Measurements from ENCODE around the gene PUM1.

DNA sequence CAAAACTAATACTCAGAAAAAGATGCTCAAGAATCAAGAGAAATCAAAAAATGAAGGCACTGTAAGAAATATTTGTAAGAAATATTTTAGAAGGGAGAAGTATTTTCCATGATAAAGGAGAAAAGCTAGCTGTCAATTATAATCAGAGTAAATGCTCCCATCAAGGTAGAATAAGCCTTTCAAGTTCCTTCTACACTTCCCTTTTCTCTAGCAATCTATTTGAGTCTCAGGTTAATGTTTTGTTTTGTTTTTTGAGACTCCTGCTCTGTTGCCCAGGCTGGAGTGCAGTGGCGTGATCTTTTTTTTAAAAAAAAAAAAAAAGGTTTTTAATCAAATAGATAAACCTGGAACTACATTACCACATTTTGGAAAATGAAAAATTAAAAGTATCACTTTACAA lies 33.3 kb downstream of the PUM1 start:
- TF ChIP-seq, protein P1, sequence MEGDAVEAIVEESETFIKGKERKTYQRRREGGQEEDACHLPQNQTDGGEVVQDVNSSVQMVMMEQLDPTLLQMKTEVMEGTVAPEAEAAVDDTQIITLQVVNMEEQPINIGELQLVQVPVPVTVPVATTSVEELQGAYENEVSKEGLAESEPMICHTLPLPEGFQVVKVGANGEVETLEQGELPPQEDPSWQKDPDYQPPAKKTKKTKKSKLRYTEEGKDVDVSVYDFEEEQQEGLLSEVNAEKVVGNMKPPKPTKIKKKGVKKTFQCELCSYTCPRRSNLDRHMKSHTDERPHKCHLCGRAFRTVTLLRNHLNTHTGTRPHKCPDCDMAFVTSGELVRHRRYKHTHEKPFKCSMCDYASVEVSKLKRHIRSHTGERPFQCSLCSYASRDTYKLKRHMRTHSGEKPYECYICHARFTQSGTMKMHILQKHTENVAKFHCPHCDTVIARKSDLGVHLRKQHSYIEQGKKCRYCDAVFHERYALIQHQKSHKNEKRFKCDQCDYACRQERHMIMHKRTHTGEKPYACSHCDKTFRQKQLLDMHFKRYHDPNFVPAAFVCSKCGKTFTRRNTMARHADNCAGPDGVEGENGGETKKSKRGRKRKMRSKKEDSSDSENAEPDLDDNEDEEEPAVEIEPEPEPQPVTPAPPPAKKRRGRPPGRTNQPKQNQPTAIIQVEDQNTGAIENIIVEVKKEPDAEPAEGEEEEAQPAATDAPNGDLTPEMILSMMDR (IDR thresholded peaks at IDR 0.05 in 2 of 3, conservative IDR thresholded peaks at IDR 0.05 in 1 of 3; ENCODE audit: control insufficient read depth in 2 of 3, extremely low read depth in 1 of 3, insufficient read depth in 1 of 3, low read depth in 3 of 3, low read length in 3 of 3) = no peak
- TF ChIP-seq ZNF274 (IDR thresholded peaks at IDR 0.05; ENCODE audit: insufficient read depth, insufficient read length) (no peak), ZBTB11 (CRISPR knock-in tag; IDR thresholded peaks at IDR 0.05) (no peak), MAX (IDR thresholded peaks at IDR 0.05; ENCODE audit: low read depth, low read length) (no peak), POLR2A (IDR thresholded peaks at IDR 0.05; ENCODE audit: low read depth, low read length) (no peak), NFYB (IDR thresholded peaks at IDR 0.05; ENCODE audit: insufficient read depth, low read depth, low read length) (no peak), POLR2AphosphoS5 (IDR thresholded peaks at IDR 0.05; ENCODE audit: low read length) (no peak)
- TF ChIP-seq, protein P2, sequence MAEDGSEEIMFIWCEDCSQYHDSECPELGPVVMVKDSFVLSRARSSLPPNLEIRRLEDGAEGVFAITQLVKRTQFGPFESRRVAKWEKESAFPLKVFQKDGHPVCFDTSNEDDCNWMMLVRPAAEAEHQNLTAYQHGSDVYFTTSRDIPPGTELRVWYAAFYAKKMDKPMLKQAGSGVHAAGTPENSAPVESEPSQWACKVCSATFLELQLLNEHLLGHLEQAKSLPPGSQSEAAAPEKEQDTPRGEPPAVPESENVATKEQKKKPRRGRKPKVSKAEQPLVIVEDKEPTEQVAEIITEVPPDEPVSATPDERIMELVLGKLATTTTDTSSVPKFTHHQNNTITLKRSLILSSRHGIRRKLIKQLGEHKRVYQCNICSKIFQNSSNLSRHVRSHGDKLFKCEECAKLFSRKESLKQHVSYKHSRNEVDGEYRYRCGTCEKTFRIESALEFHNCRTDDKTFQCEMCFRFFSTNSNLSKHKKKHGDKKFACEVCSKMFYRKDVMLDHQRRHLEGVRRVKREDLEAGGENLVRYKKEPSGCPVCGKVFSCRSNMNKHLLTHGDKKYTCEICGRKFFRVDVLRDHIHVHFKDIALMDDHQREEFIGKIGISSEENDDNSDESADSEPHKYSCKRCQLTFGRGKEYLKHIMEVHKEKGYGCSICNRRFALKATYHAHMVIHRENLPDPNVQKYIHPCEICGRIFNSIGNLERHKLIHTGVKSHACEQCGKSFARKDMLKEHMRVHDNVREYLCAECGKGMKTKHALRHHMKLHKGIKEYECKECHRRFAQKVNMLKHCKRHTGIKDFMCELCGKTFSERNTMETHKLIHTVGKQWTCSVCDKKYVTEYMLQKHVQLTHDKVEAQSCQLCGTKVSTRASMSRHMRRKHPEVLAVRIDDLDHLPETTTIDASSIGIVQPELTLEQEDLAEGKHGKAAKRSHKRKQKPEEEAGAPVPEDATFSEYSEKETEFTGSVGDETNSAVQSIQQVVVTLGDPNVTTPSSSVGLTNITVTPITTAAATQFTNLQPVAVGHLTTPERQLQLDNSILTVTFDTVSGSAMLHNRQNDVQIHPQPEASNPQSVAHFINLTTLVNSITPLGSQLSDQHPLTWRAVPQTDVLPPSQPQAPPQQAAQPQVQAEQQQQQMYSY (CRISPR knock-in tag; IDR thresholded peaks at IDR 0.05) = no peak

Data from GM12878 (cell line).